ENCODE measurements around the gene SLC35G6. TPM values are rescaled to one million over a fixed set of nuclear protein-coding genes. Genes with fewer than 3 reads are reported as not detected.

SLC35G6 gene
- total RNA-seq, 1 donor: not detected

DNA sequence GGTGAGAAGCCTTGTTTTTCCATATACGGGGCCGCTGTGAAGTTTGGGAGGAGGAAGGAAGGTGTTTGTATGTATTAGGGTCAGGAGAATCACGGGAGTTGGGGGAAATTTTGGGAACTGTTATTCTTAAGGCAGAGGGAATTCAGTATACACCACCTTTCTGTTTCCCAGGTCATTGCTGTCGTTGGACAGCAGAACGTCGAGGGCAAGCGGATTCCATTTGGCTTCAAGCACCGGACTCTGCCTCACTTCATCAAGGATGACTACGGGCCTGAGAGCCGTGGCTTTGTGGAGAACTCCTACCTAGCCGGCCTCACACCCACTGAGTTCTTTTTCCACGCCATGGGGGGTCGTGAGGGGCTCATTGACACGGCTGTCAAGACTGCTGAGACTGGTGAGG, 20.5 kb downstream of the SLC35G6 start:
- no peaks in the 10 kb centered on the region for H3K9me3 ChIP-seq (ENCODE audit: low read depth, low read length)
- H3K27me3 ChIP-seq (ENCODE audit: insufficient read depth, low read length): no peaks in the 10 kb centered on the region
- H3K4me1 ChIP-seq (ENCODE audit: insufficient read depth, low read length): no peaks in the 10 kb centered on the region
- no peak overlapping the region for H3K4me3 ChIP-seq (ENCODE audit: low read length)

GRCh38 chr17:7502171-7502847, 21.1 kb downstream of the SLC35G6 start:
- H3K9me3 ChIP-seq (ENCODE audit: low read depth, low read length): no peaks in the 10 kb centered on the region
- H3K4me1 ChIP-seq (ENCODE audit: insufficient read depth, low read length): no peaks in the 10 kb centered on the region
- no peaks in the 10 kb centered on the region for H3K27me3 ChIP-seq (ENCODE audit: insufficient read depth, low read length)
- no peak overlapping the region for H3K4me3 ChIP-seq (ENCODE audit: low read length)

- no peaks in the 10 kb centered on the region for H3K9me3 ChIP-seq (ENCODE audit: low read depth, low read length)
- H3K4me1 ChIP-seq (ENCODE audit: insufficient read depth, low read length): no peaks in the 10 kb centered on the region
- no peaks in the 10 kb centered on the region for H3K27me3 ChIP-seq (ENCODE audit: insufficient read depth, low read length)
- H3K4me3 ChIP-seq (ENCODE audit: low read length): no peak overlapping the region
These were observed 21.7 kb downstream of the SLC35G6 start for GRCh38 chr17:7502987-7503386.

- Histone ChIP-seq H3K27me3 (ENCODE audit: insufficient read depth, low read length) (no peaks in the 10 kb centered on the region), H3K4me3 (ENCODE audit: low read length) (no peak overlapping the region), H3K4me1 (ENCODE audit: insufficient read depth, low read length) (no peaks in the 10 kb centered on the region), H3K9me3 (ENCODE audit: low read depth, low read length) (no peaks in the 10 kb centered on the region)
These were observed 22.3 kb downstream of the SLC35G6 start for GRCh38 chr17:7503521-7503920.

DNA sequence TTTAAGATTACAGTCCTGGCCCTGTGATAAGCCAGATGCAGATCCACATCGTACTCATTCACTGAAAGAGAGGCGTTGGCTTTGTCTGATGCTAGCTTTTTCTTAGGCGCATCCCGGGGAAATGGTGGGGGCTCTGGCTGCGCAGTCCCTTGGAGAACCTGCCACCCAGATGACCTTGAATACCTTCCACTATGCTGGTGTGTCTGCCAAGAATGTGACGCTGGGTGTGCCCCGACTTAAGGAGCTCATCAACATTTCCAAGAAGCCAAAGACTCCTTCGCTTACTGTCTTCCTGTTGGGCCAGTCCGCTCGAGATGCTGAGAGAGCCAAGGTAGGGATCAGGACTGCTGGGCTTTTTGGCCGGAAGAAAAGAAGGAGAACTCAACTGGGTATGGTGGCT, 26.9 kb downstream of the SLC35G6 start:
- Histone ChIP-seq H3K4me1 (ENCODE audit: insufficient read depth, low read length) (no peaks in the 10 kb centered on the region), H3K4me3 (ENCODE audit: low read length) (no peak overlapping the region)

GRCh38 chr17:7508846-7509245, 27.6 kb downstream of the SLC35G6 start:
- Histone ChIP-seq H3K4me1 (ENCODE audit: insufficient read depth, low read length) (no peaks in the 10 kb centered on the region), H3K9me3 (ENCODE audit: low read depth, low read length) (no peaks in the 10 kb centered on the region), H3K27me3 (ENCODE audit: insufficient read depth, low read length) (no peaks in the 10 kb centered on the region), H3K4me3 (ENCODE audit: low read length) (no peak overlapping the region)

More for the DNA sequence above, 26.9 kb downstream of the SLC35G6 start:
- no peaks in the 10 kb centered on the region for H3K9me3 ChIP-seq (ENCODE audit: low read depth, low read length)
- no peaks in the 10 kb centered on the region for H3K27me3 ChIP-seq (ENCODE audit: insufficient read depth, low read length)

DNA sequence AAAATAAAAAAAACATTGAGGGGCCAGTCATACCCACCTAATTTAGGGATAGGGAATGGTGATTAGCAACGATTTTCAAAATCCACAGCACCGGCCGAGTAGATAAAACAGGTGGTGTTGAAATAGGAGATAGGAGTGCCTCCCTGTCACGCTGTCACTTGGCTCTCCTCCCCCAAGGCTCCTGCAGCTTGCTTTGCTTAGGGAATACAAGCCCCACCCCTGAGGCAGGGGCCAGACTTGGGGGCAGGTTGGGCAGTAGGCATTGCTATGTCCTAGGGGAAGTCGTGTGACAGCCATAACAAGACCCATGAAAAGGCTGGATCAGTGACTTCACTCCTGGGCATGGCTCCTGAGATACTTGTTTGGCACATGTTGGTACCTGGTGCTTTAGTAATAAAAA, 28.7 kb downstream of the SLC35G6 start:
- Histone ChIP-seq H3K4me1 (ENCODE audit: insufficient read depth, low read length) (peaks cover 1% of the 10 kb centered on the region), H3K9me3 (ENCODE audit: low read depth, low read length) (no peaks in the 10 kb centered on the region), H3K4me3 (ENCODE audit: low read length) (no peak overlapping the region), H3K27me3 (ENCODE audit: insufficient read depth, low read length) (no peaks in the 10 kb centered on the region)

DNA sequence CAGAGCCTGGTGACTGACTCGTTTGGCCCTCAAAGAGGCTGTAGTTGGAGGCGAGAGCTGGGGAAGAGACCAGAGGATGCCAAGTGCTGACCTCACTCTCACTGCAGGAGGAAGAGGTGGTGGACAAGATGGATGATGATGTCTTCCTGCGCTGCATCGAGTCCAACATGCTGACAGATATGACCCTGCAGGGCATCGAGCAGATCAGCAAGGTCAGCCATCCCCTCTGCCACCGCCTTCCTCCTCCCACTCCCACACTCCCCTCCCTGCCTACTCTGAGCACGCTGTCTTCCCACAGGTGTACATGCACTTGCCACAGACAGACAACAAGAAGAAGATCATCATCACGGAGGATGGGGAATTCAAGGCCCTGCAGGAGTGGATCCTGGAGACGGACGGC, 29.9 kb downstream of the SLC35G6 start:
- Histone ChIP-seq H3K4me3 (ENCODE audit: low read length) (no peak overlapping the region), H3K27me3 (ENCODE audit: insufficient read depth, low read length) (no peaks in the 10 kb centered on the region), H3K4me1 (ENCODE audit: insufficient read depth, low read length) (peaks cover 13% of the 10 kb centered on the region), H3K9me3 (ENCODE audit: low read depth, low read length) (no peaks in the 10 kb centered on the region)

DNA sequence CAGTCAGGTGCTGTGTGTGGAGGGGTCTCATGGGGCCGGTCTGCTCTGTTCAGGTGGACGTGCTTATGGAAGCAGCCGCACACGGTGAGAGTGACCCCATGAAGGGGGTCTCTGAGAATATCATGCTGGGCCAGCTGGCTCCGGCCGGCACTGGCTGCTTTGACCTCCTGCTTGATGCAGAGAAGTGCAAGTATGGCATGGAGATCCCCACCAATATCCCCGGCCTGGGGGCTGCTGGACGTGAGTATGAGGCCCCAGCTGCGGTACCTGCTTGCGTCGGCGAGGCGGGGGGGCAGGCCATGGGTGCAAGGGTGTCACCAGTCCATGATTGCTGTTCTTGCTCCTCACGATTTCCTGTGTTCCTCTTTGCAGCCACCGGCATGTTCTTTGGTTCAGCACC, 30.9 kb downstream of the SLC35G6 start:
- H3K27me3 ChIP-seq (ENCODE audit: insufficient read depth, low read length): no peaks in the 10 kb centered on the region
- H3K4me1 ChIP-seq (ENCODE audit: insufficient read depth, low read length): peaks cover 16% of the 10 kb centered on the region
- H3K4me3 ChIP-seq (ENCODE audit: low read length): no peak overlapping the region
- no peaks in the 10 kb centered on the region for H3K9me3 ChIP-seq (ENCODE audit: low read depth, low read length)

GRCh38 chr17:7512824-7513540, 31.7 kb downstream of the SLC35G6 start:
- H3K4me3 ChIP-seq (ENCODE audit: low read length): no peak overlapping the region
- peaks cover 16% of the 10 kb centered on the region for H3K4me1 ChIP-seq (ENCODE audit: insufficient read depth, low read length)
- H3K9me3 ChIP-seq (ENCODE audit: low read depth, low read length): no peaks in the 10 kb centered on the region
- H3K27me3 ChIP-seq (ENCODE audit: insufficient read depth, low read length): no peaks in the 10 kb centered on the region

- H3K4me1 ChIP-seq (ENCODE audit: insufficient read depth, low read length): peaks cover 16% of the 10 kb centered on the region
- no peak overlapping the region for H3K4me3 ChIP-seq (ENCODE audit: low read length)
- no peaks in the 10 kb centered on the region for H3K27me3 ChIP-seq (ENCODE audit: insufficient read depth, low read length)
- no peaks in the 10 kb centered on the region for H3K9me3 ChIP-seq (ENCODE audit: low read depth, low read length)
These were observed 32.7 kb downstream of the SLC35G6 start for GRCh38 chr17:7513850-7514419.

DNA sequence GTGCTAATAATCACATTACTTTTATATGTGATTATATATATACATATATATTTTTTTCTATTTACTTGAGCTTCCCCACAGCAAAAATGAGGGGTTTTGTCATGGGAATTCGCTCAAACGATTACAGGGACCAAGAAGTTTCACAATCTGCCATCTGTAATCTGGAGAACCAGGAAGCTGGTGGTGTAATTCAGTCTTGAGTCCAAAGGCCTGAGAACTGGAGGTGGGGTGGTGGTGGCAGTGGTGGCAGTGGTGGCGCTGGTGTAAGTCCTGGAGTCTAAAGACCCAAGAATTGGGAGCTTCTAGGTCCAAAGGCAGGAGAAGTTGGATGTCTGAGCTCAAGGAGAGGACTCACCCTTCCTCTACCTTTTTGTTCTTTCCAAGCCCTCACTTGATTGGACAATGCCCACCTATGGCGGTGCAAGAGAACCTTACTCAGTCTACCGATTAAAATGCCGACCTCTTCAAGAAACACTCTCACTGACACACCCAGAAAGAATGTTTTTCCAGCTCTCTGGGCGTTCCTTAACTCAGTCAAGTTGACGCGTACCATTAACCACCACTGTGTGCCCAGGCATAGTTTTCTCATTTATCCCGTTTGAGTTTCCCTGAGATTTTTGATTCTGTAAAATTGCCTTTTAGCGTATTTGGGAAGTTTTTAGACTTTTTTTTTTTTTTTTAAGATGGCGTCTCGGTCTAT, 34.8 kb downstream of the SLC35G6 start:
- peaks cover 16% of the 10 kb centered on the region for H3K4me1 ChIP-seq (ENCODE audit: insufficient read depth, low read length)
- H3K9me3 ChIP-seq (ENCODE audit: low read depth, low read length): no peaks in the 10 kb centered on the region
- no peak overlapping the region for H3K4me3 ChIP-seq (ENCODE audit: low read length)
- H3K27me3 ChIP-seq (ENCODE audit: insufficient read depth, low read length): no peaks in the 10 kb centered on the region

DNA sequence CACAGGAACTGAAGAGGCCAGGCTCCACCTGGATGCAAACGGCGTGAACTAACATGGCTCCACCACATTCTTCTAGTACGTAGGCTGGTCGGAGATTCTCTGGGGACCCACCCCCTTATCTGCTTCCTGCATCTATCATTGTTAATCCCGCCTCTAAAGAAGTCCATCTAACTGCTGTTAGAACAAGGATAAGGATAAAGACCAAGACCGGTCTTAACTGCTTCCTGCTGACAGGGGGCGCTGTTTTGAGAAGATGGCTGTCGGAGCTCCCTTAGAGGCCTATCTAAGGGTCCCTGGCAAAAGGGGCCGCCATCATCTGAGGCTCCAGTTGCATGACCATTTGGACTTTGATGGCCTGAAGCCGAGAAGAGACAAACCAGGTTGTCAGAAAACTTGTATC, 41.8 kb downstream of the SLC35G6 start:
- Histone ChIP-seq H3K4me1 (ENCODE audit: insufficient read depth, low read length) (no peaks in the 10 kb centered on the region), H3K4me3 (ENCODE audit: low read length) (no peak overlapping the region), H3K27me3 (ENCODE audit: insufficient read depth, low read length) (no peaks in the 10 kb centered on the region), H3K9me3 (ENCODE audit: low read depth, low read length) (no peaks in the 10 kb centered on the region)

DNA sequence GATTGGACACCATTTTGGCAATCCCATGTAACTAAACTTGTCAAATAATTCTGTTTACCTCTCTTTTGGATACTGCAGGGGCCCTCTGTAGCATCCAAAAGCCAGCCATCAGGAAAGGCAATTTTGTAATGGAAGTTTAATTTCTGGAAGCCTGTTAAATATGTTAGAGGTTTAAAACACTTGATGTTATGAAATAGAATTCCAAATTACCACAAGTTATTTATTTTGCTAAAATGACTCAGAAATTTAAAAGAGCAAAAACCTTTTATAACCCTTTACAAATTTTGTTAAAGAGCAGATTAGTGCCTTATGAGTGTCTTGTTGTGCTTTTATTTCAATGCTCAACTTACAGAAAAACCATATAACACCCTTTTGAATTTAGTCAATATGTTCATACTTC, 47.6 kb downstream of the SLC35G6 start:
- no peaks in the 10 kb centered on the region for H3K4me1 ChIP-seq (ENCODE audit: insufficient read depth, low read length)
- H3K9me3 ChIP-seq (ENCODE audit: low read depth, low read length): peaks cover 4% of the 10 kb centered on the region
- H3K27me3 ChIP-seq (ENCODE audit: insufficient read depth, low read length): no peaks in the 10 kb centered on the region
- H3K4me3 ChIP-seq (ENCODE audit: low read length): no peak overlapping the region

Data from mononuclear cell (primary cell).